ENCODE measurements around the gene UGGT1.

- no peak for TF ChIP-seq CTCF (IDR thresholded peaks at IDR 0.05)
- no peak for TF ChIP-seq POLR2AphosphoS5 (IDR thresholded peaks at IDR 0.05)
- no peak for TF ChIP-seq POLR2A (IDR thresholded peaks at IDR 0.05)
- no peak for TF ChIP-seq EP300 (IDR thresholded peaks at IDR 0.05)
These were observed 6.2 kb upstream of the UGGT1 start for GRCh38 chr2:128084757-128085156.
